SHP77 treated with DMSO at 0.1 percent for 48 hours (cell line): ENCODE results near the gene ACOX1.

Source experiments
- DNase-seq: peaks from one replicate; lab custom pipeline; 2025; lab: John Stamatoyannopoulos, UW

ACOX1 gene

GRCh38 chr17:75891605-75892555, 87.1 kb downstream of the ACOX1 start:
- DNase-seq = no peak
